Brain pericyte (primary cell): ENCODE data around the gene SPTB.

ENCODE experiments used
- DNase-seq: peaks from one replicate; pipeline ENCODE4 v3.0.0-alpha.2; 2012; ENCODE audit warnings: low read depth, low spot score

SPTB gene

DNA sequence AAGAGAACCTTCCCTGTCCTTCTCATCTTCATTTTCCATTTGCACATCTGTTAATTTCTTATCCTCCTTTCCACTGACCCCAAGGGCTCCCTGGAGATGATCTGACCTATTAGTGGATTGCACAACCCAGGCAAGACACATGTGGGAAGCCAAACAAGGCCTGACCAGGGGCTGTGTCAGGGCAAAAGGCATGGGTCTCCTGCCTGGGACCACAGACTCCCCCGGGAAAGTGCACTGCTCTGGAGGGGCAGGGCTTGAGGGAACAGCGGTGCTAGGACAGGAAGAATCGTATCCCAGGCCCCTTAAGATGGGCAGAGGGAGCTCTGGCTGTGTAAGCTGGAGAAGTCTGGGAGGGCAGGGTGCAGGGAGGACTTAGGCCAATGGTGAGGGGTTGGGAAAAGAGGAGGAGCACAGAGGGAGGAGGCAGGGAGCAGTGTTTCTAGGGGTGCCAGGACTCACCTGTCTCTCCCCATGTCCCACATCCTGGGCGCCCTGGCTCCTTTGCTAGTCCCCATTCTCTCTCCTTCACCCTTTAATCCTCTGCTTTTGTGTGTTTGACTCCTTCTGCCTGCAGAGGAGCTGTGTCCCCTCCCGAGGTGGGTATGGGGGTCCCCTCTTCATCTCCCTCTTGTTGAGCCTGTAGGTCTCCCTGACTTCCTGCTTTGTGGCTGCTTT, 150.2 kb downstream of the SPTB start:
- DNase-seq = no peak

- DNase-seq = no peak
These were observed 150.9 kb downstream of the SPTB start for GRCh38 chr14:64728856-64729255.

GRCh38 chr14:64728106-64728505, 151.6 kb downstream of the SPTB start:
- DNase-seq = no peak

- DNase-seq = no peak
These were observed 152.1 kb downstream of the SPTB start for GRCh38 chr14:64727551-64728071.

DNA sequence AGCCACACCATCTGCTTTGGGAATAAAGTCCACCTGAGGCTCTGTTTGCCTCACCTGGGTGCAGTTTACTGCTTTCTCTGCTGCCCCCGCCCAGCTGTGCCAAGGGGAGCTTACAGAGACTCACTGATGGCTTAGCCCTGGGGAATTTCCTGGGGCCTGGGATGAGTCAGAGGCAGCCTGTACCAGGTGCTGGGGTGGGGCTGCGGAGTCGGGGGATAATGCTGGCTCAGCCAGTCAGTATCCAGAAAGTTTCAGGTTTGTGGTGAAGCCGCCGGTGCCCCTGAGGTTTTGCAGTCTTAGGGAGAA, 153.2 kb downstream of the SPTB start:
- DNase-seq = no peak

GRCh38 chr14:64725879-64726584, 153.7 kb downstream of the SPTB start:
- DNase-seq = no peak

DNA sequence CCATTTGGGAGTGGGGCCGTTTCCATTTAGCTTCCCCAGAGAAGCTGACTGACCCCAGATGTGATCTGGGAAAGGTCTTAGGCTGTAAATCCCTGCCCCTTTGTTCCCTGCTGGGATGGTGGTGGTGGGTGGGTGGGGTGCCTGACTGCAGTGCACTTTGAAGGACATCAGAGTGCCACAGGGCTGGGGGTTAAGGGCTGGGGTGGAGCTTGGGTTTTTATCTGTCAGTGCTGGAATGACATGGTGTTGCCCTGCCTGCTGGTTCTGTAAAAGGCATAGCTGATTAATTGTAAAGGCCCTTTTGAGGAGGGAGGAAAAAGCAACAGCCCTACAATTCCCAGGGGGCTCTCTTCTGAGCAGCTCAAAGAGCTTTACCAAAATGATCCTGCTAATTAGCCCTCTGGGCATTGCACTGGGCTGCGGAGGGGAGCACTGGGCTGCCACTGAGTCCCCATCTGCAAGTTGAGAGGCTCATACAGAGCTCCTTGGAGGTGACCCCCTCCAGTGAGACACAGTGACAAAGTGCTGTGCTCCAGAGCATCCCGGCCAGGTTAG, 154.4 kb downstream of the SPTB start:
- DNase-seq = no peak

DNA sequence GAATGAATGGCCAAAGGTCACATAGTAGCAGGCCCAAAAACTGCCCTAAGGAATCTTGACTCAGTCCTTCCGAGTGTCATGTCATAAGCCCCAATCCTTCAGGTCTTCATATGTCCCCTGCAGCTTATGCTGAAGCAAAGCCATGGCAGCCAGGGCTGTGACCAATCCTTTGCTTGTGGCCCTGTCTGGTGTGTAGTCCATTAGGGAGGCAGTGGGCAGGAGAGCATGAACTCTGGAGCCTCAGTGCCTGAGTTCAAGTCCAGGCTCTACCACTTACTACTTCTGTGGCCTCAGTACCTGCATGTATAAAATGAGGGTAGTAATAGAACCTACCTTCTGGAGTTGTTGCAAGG, 155.2 kb downstream of the SPTB start:
- no peak for DNase-seq

DNA sequence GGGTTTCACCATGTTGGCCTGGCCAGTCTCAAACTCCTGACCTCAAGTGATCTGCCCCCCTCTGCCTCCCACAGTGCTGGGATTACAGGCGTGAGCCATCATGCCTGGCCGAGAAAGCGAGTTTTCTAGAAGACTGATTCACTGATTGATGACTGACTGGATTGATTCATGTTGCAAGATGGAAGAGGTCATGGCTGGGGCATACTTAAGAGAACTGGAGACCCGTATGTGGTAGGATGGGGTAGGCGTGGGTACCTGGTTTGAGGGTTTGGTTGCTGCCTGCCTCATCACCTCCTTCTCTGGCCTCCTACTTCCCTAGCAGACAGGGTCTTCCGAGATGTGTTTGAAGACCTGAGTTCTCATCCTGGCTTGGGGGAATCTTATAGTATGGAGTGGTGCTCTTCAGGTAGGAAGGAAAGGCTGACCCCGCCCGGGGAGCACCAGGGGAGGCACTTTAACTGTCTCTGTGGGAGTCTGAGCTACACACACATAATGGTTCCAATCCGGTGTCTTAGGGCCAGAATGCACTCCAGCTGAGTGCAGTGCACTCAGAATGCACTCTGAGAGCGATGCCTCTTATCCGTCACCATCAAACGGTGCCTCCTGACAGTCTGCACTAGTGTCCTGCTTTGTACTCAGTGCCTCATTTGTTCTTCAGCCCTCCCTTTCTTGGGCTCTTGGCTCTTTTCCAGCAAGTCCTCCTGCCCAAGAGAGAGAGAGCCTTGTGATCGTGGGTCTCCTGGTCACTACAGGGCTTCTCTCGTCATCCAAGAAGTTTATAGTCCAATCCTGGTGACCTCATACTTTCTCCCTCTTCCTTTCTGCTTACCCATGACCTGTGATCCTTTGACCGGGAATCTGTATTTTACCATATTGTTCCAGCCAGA, 155.8 kb downstream of the SPTB start:
- no peak for DNase-seq

- no peak for DNase-seq
These were observed 156.8 kb downstream of the SPTB start for GRCh38 chr14:64722842-64723447.

DNA sequence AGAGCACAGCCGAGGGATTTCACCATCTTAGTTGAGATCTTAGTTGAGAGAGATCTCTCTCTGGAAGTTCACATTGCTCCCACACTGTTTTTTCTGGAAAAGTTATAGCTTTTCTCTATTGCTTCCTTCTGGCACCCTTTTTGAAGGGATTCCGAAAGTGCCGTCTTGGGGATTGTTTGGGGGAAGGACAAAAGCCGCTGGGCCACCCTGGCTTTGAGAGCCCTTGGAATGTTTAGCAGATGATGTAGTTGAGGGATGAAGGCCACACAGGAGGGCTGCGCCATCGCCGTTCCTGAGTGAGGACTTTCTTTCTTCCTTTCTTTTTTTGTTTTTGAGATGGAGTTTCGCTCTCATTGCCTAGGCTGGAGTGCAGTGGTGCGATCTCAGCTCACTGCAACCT, 157.8 kb downstream of the SPTB start:
- DNase-seq = no peak

GRCh38 chr14:64721391-64721791, 158.3 kb downstream of the SPTB start:
- DNase-seq = peak; percentile 64

DNA sequence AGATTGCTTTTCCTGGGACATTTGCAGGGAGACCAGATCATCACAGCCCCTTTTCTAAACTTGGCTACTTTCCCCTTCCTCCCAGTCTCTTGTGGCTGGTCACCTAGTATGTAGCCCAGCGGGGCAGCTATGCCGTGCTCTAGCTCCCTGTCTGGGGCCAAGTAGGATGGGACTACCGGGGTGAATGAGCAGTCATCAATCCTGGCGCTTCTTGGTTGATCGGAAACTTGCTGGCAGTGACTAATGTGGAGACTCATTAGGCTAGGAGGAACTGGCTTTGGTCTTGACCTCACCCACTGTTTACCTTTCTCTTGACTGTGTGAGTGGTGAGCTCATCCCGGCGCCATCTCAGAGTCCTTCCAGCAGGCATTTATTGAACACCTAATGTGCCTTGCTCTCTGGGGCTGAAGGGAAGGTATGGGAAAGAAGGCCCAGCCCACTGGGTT, 159.6 kb downstream of the SPTB start:
- peak; percentile 31 for DNase-seq

DNA sequence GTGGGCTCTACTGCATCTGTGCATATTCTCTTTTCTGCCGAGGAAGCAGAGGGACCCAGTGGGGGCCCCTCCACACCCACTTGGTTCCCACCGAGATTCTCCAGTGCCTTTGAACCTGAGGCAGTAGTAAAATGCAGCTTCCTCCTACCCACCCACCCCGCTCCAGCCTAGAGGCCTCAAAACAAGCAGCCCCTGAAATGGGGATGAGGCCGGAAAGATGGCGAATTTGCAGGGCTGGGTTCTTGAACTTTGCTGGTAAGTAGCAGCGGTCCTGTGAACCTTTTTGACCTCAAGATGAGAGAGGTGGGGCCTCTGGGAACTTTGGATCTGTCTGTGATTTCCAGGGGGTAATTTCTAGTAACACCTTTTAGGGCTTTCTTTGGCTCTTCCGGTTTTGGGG, 160.1 kb downstream of the SPTB start:
- DNase-seq = no peak

DNA sequence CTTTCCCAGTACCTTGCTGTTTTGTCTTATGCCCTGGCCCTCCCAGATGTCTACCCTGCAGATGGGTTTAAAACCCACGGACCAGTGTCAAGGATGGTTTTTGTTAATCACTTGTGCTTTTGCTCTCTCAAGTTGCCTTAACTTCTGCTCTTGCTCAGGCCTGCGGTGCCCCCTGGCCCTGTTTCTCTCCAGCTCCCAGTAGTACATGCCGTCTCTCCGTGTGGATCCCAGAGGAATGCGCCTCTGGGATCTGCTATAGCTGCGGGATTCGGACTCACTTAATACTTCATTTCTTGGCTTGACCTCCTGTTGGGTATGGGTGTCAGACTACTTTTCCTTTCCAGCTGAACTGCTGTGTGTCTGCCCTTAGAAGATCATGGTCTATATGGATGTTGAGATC, 160.9 kb downstream of the SPTB start:
- no peak for DNase-seq

GRCh38 chr14:64717870-64718269, 161.8 kb downstream of the SPTB start:
- no peak for DNase-seq

- DNase-seq = no peak
These were observed 163.9 kb downstream of the SPTB start for GRCh38 chr14:64715628-64716412.

DNA sequence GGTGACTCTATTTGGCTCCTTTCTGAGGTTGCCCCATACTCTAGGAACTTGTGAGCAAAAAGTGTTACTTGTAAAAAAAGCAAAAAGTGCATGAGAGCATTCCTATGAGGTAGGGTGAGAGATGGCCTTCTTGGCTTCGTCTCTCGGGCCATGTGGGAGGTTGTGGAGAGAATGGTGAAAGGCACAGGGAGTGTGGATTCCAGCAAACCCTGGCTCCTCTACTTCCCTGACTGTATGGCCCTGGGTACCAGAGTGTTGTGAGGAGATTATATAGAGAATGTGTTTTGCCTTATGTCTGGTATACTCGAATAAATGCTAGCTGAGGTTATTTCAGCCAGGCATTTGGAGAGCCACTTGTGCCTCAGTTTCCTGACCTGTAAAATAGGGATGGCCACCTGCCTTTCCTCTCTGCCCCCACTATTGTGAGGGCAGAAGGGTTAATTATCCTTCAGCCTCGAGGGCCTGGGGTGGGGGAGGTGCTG, 164.5 kb downstream of the SPTB start:
- no peak for DNase-seq

DNA sequence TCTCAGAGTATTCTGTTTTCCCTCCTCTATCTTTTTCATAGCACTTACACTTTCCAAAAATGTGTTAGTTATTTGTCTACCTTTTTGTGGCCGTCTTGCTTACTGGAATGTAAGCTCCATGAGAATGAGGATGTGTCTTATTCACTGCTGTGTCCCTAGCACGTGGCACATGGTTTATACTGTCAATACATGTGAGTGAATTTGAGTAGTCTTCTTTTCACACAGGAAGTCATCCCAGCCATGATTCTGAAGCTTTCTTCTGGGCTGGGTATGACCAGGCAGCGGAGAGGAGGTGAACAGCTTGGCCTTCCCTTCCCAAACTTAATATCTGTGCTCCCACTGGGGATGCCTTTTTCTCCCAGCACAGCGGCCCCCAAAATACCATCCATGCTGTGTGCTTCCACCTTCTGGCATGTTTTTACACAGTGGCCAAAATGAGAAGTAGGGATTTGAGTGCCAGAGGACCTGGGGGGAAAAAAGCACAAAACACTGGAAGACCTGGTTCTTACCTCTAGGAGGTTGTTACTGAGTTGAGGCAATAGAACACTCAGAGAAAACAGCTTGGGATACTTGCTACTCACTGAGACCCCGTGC, 165.2 kb downstream of the SPTB start:
- DNase-seq = no peak

- no peak for DNase-seq
These were observed 166.0 kb downstream of the SPTB start for GRCh38 chr14:64713677-64714076.
